AG09309 (cell line): ENCODE data around the gene ZNF74.

Experiments used
- DNase-seq: peaks from one replicate; pipeline ENCODE4 v3.0.0-alpha.2; 2010; ENCODE audit warnings: low read depth
- H3K4me3 ChIP-seq: 2 replicates; pipeline ENCODE4 v1.5.1; 2011; ENCODE audit warnings: mild to moderate bottlenecking, low read depth, low read length, moderate library complexity; ENCODE audit not compliant: control insufficient read depth
- TF ChIP-seq, protein P1 (sequence below): IDR thresholded peaks from 2 replicates; pipeline ENCODE4 v1.5.1; 2011; ENCODE audit warnings: mild to moderate bottlenecking, low read depth, low read length, inconsistent platforms; ENCODE audit not compliant: insufficient read depth, control insufficient read depth; ENCODE audit errors: missing control alignments

The ZNF74 gene

DNA sequence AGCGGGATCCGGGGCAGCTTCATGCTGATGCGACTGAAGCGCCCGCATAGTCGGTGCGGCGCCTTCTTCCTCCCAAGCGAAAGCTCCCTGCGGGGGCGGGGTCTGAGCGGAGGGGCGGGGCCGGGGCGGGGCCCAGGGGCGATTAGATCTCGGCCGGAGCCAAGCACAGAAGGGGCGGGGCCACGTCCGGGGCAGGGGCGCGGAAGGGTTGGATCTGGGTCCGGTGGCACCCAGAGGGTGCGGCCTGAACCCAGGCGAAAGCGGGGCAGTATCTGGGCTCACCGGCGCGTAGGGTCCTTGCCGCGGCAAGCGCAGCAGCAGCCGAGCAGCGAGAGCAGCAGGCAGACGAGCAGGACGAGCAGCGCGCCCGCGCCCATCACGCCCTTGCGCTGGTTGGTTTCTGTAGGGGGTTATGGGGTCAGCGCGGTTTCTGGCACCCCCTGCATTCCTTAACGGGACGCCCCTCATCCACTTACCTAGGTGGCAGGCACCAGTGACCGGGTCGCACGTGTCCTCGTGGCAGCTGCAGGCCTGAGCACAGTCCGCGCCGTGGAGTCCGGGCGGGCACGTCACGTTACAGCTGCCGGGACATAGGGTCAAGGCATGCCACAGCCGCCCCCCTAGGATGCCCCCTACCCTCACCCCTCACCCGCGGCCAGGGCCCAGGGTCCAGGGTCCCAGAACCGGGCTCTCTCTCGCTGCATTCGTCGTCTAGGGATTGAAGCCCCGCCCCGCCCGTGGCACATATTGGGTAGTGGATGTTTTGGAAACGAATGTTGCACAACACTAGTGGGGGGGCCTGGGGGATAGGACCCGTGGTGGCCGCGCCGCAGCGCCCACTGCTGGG is 35.5 kb downstream of the ZNF74 start:
- TF ChIP-seq, protein P1, sequence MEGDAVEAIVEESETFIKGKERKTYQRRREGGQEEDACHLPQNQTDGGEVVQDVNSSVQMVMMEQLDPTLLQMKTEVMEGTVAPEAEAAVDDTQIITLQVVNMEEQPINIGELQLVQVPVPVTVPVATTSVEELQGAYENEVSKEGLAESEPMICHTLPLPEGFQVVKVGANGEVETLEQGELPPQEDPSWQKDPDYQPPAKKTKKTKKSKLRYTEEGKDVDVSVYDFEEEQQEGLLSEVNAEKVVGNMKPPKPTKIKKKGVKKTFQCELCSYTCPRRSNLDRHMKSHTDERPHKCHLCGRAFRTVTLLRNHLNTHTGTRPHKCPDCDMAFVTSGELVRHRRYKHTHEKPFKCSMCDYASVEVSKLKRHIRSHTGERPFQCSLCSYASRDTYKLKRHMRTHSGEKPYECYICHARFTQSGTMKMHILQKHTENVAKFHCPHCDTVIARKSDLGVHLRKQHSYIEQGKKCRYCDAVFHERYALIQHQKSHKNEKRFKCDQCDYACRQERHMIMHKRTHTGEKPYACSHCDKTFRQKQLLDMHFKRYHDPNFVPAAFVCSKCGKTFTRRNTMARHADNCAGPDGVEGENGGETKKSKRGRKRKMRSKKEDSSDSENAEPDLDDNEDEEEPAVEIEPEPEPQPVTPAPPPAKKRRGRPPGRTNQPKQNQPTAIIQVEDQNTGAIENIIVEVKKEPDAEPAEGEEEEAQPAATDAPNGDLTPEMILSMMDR: no peak
- no peak for DNase-seq

DNA sequence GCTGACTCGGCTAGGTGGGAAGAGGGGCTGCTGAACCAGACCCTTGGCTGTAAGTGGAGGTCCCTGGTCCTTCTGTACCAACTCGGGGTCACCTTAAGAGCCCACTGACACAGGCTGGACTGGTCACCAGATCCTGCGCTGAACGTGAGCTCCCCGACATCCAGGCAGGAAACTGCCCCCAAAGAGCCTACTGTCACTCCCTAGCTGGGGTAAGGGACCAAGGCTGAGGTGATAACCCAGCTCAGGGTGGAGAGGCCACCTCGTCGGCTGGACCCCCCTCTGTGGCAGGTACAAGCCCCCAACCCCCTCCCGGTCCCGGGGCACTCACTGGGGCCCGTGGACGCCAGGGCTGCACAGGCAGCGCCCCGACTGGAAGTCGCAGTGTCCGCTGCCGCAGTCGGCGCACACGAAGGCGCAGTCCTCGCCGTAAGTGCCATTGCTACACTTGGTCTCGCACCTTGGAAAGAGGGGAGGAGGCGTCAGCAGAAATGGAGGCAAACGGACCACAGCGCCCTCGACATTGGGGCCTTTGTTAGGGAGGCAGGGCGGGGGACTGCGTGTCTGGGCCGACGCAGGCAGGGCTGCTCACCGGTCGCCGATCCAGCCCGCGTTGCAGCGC is 36.3 kb downstream of the ZNF74 start:
- TF ChIP-seq, protein P1: no peak
- H3K4me3 ChIP-seq: no peak overlapping the region
- DNase-seq: no peak

More for the DNA sequence above, 35.5 kb downstream of the ZNF74 start:
- no peak overlapping the region for H3K4me3 ChIP-seq

DNA sequence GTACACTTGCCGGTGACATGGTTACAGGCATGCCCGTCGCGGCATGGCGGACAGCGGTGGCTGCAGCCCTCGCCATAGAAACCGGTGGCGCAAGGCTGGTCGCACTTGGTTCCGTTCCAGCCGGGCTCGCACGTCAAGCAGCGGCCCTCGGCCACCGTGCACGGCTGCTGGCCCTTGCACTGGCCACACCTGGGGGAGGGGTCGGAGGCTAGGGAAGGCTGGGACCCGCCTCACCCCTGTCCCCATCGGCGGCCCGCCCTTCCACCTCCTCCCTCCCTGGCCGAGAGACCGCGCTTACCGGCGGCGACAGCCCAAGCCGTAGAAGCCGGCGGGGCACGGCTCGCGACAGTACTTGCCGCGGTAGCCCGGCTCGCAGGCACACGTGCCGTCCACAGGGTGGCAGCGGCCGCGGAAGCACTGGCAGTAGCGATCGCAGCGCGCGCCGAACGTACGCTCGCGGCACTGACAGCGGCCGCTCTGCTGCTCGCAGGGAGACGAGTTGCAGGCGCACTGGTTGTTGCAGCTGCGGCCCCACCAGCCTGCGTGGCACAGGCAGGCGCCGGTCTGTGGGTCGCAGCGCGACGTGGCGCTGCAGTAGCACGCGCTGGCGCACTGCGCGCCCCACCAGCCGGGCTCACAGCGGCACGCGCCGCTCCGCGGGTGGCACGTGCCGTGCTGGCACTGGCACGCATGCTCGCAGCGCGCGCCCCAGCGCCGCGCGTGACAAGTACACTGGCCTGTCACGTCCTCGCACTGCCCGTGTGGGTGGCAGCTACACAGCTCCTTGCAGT is 37.0 kb downstream of the ZNF74 start:
- TF ChIP-seq, protein P1: no peak
- no peak overlapping the region for H3K4me3 ChIP-seq
- DNase-seq: no peak

DNA sequence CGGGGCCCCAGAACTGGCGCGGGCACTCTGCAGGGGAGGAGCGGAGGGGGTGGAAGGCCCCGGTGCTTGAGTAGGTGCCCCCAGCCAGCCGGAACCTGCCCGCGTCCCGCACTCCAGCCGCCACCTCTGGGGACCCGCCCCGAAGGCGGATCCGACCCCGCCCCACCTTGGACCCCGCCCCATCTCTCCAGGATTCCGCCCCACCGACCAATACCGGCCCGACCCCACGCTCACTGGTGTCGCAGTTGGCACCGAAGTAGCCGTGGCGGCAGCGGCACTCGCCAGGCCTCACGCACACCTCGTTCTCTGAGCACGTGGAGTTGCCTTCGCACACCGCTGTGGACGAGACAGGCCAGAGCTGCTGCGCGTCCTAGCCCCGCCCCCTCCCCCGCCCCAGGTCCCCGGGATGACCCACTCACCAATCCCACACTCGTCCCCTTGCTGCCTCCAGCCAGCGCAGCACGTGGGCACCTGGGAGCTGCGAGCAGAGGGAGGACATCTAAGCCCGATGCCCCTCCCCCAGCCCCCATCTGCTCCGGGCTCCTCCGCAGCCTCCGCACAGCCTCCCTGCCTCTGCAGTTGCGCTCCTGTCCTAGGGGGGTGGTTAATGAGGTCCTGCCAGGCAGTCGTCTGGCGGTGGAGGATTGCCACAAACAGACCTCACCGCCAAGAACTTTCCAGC is 37.7 kb downstream of the ZNF74 start:
- H3K4me3 ChIP-seq: no peak overlapping the region
- DNase-seq: no peak
- TF ChIP-seq, protein P1: no peak

DNA sequence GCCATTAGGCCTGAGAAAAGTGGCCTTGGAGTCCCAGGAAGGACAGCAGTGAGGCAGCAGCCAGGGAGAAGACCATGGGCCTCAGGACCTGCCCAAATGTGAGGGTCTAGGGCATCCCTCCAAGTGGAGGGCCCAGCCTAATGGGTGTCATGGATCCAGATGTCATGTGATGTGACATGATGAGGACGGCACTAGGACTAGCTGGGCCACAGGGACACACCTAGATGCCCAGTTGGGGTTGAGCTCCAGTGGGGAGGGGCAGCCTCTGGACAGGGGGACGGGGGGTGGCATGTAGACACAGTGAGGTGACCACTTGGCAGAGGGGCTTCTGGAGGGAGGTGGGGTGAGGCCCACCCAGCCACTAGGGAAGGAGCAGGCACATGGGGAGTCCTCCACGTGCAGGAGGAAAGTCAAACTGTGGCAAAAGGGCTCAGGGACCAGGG is 38.3 kb downstream of the ZNF74 start:
- H3K4me3 ChIP-seq: no peak overlapping the region
- DNase-seq: no peak
- TF ChIP-seq, protein P1: no peak

DNA sequence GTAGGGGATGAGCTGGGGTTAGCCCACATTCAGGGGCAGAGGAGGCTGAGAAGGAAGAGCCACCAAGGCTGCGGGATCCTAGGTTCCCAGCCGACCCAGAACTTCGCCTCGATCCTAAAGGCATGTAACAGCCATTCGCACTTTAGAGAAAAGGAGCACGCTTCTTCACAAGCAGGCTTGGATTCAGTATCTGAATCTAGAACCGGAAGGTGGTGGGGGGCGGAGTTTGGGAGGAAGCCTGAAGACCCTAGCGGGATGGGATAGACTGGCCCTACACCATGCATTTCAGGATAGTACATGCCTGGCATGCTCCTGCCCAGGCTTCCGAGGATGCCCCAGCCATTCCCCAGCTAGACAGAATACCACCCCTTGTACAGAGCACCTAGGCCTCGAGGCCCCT is 39.2 kb downstream of the ZNF74 start:
- no peak for DNase-seq
- TF ChIP-seq, protein P1: no peak

More for the DNA sequence above, 39.2 kb downstream of the ZNF74 start:
- no peak overlapping the region for H3K4me3 ChIP-seq
